HepG2 (cell line): Measurements from ENCODE around the gene FBXW5. TPM values are rescaled to one million over a fixed set of nuclear protein-coding genes. Genes with fewer than 3 reads are reported as not detected.

Experiments
- CEBPG ChIP-seq: IDR thresholded peaks from 2 replicates; pipeline ENCODE4 v1.6.1; 2016
- CENPX ChIP-seq: sonication (generic); formaldehyde crosslinking; IDR thresholded peaks from 2 replicates; pipeline ENCODE4 v1.9.0; 2021; ENCODE audit warnings: mild to moderate bottlenecking, missing genetic modification reagents, moderate library complexity
- ETV6 ChIP-seq: sonication (generic); formaldehyde crosslinking; conservative IDR thresholded peaks from 2 replicates; pipeline ENCODE4 v1.4.0; 2020; ENCODE audit warnings: missing genetic modification reagents
- GLI4 ChIP-seq: sonication (generic); formaldehyde crosslinking; IDR thresholded peaks from 2 replicates; pipeline ENCODE4 v1.5.1; 2020; ENCODE audit warnings: missing genetic modification reagents, mild to moderate bottlenecking, moderate library complexity, borderline replicate concordance
- KAT7 ChIP-seq: IDR thresholded peaks from 2 replicates; pipeline ENCODE4 v1.6.1; 2018; ENCODE audit warnings: borderline replicate concordance, missing compliant biosample characterization
- KDM1A ChIP-seq: IDR thresholded peaks from 2 replicates; pipeline ENCODE4 v1.6.1; 2016; ENCODE audit warnings: missing compliant biosample characterization
- KDM5A ChIP-seq: fragments of 200-600 bp; sonication (generic); IDR thresholded peaks from 2 replicates; pipeline ENCODE4 v1.7.0; 2018; ENCODE audit warnings: antibody characterized with exemption, mild to moderate bottlenecking, low read length, borderline replicate concordance
- MAFG ChIP-seq: sonication (generic); formaldehyde crosslinking; IDR thresholded peaks from 2 replicates; pipeline ENCODE4 v1.5.1; 2020; ENCODE audit warnings: mild to moderate bottlenecking, missing genetic modification reagents
- NCOA5 ChIP-seq: sonication (generic); formaldehyde crosslinking; IDR thresholded peaks from 2 replicates; pipeline ENCODE4 v1.4.0; 2020; ENCODE audit warnings: missing genetic modification reagents
- NFATC3 ChIP-seq: sonication (generic); formaldehyde crosslinking; IDR thresholded peaks from 2 replicates; pipeline ENCODE4 v1.5.1; 2020; ENCODE audit warnings: mild to moderate bottlenecking, missing genetic modification reagents
- NR1H2 ChIP-seq: sonication (generic); formaldehyde crosslinking; IDR thresholded peaks from 2 replicates; pipeline ENCODE4 v1.8.1; 2022; ENCODE audit warnings: low read depth, missing genetic modification reagents, borderline replicate concordance
- PAWR ChIP-seq: sonication (generic); formaldehyde crosslinking; IDR thresholded peaks from 2 replicates; pipeline ENCODE4 v1.4.0; 2020; ENCODE audit warnings: missing genetic modification reagents, mild to moderate bottlenecking, borderline replicate concordance
- PHF8 ChIP-seq: sonication (generic); formaldehyde crosslinking; IDR thresholded peaks from 2 replicates; pipeline ENCODE4 v1.5.0; 2020; ENCODE audit warnings: missing genetic modification reagents
- SMC3 ChIP-seq: IDR thresholded peaks from 2 replicates; pipeline ENCODE4 v1.6.1; 2011; ENCODE audit warnings: low read length, improper control_type of control experiment
- SRSF4 ChIP-seq: fragments of 200-400 bp; formaldehyde crosslinking; IDR thresholded peaks from one replicate; pipeline ENCODE4 v1.6.1; 2018; ENCODE audit warnings: mild to moderate bottlenecking, low read depth, low read length, moderate library complexity; ENCODE audit not compliant: poor library complexity, severe bottlenecking
- TBL1XR1 ChIP-seq: fragments of 150-350 bp; IDR thresholded peaks from 2 replicates; pipeline ENCODE4 v1.6.1; 2014; ENCODE audit warnings: borderline replicate concordance, low read length; ENCODE audit not compliant: partially characterized antibody
- TBX2 ChIP-seq: sonication (generic); formaldehyde crosslinking; IDR thresholded peaks from 2 replicates; pipeline ENCODE4 v1.5.0; 2020; ENCODE audit warnings: missing genetic modification reagents, mild to moderate bottlenecking, borderline replicate concordance
- TMF1 ChIP-seq: sonication (generic); formaldehyde crosslinking; IDR thresholded peaks from 2 replicates; pipeline ENCODE4 v1.8.1; 2022; ENCODE audit warnings: low read depth, missing genetic modification reagents
- WIZ ChIP-seq: sonication (generic); formaldehyde crosslinking; IDR thresholded peaks from 2 replicates; pipeline ENCODE4 v1.5.1; 2020; ENCODE audit warnings: mild to moderate bottlenecking, missing genetic modification reagents
- ZBTB2 ChIP-seq: sonication (generic); formaldehyde crosslinking; IDR thresholded peaks from 2 replicates; pipeline ENCODE4 v1.8.0; 2022; ENCODE audit warnings: low read depth, missing genetic modification reagents
- ZNF12 ChIP-seq: sonication (generic); formaldehyde crosslinking; IDR thresholded peaks from 2 replicates; pipeline ENCODE4 v1.5.0; 2020; ENCODE audit warnings: missing genetic modification reagents
- ZNF138 ChIP-seq: sonication (generic); formaldehyde crosslinking; IDR thresholded peaks from 2 replicates; pipeline ENCODE4 v1.5.0; 2020; ENCODE audit warnings: mild to moderate bottlenecking, low read depth, missing genetic modification reagents
- ZNF234 ChIP-seq: sonication (generic); formaldehyde crosslinking; conservative IDR thresholded peaks from 2 replicates; pipeline ENCODE4 v1.5.1; 2020; ENCODE audit warnings: mild to moderate bottlenecking, missing genetic modification reagents
- ZNF44 ChIP-seq: sonication (generic); formaldehyde crosslinking; IDR thresholded peaks from 2 replicates; pipeline ENCODE4 v1.5.1; 2020; ENCODE audit warnings: mild to moderate bottlenecking, missing genetic modification reagents
- ZNF510 ChIP-seq: sonication (generic); formaldehyde crosslinking; IDR thresholded peaks from 2 replicates; pipeline ENCODE4 v1.4.0; 2020; ENCODE audit warnings: low read depth, mild to moderate bottlenecking, missing genetic modification reagents
- ZNF577 ChIP-seq: sonication (generic); formaldehyde crosslinking; IDR thresholded peaks from 2 replicates; pipeline ENCODE4 v1.4.0; 2020; ENCODE audit warnings: mild to moderate bottlenecking, low read depth, missing genetic modification reagents, borderline replicate concordance
- ZNF598 ChIP-seq: sonication (generic); formaldehyde crosslinking; IDR thresholded peaks from 2 replicates; pipeline ENCODE4 v1.5.1; 2020; ENCODE audit warnings: mild to moderate bottlenecking, missing genetic modification reagents, borderline replicate concordance
- ZNF781 ChIP-seq: sonication (generic); formaldehyde crosslinking; IDR thresholded peaks from 2 replicates; pipeline ENCODE4 v1.5.1; 2020; ENCODE audit warnings: borderline replicate concordance, mild to moderate bottlenecking, missing genetic modification reagents; ENCODE audit errors: not compliant biosample characterization
- ZUFSP ChIP-seq: sonication (generic); formaldehyde crosslinking; IDR thresholded peaks from 2 replicates; pipeline ENCODE4 v1.9.0; 2021; ENCODE audit warnings: missing genetic modification reagents, mild to moderate bottlenecking, borderline replicate concordance
- polyA plus RNA-seq, 8 experiments: library from polyadenylated mRNA; depleted of rRNA in 3 of 8; stranded (reverse) in 7 of 8; unstranded in 1 of 8; fragments of >200 nt; fragmentation: Illumina TruSeq in 4 of 8; extraction: Trizol in 4 of 8; gene quantifications; 2 replicates each; pipeline versions ENCODE4 v1.2.1 to v1.2.3, GENCODE V29; 2011 to 2016; ENCODE audit warnings: low read depth in 4 of 8, missing spikeins in 1 of 8, mixed read lengths in 1 of 8; ENCODE audit not compliant: insufficient read depth in 1 of 8
- total RNA-seq, 5 experiments: library from RNA; depleted of rRNA; stranded (reverse); fragments of >200 nt; fragmentation: Illumina TruSeq; extraction: Trizol; gene quantifications; 2 replicates each; pipeline ENCODE4 v1.2.3, GENCODE V29; 2016; ENCODE audit warnings: low read depth in 1 of 5

FBXW5 gene
- total and polyA plus RNA-seq, 2 of the 13 experiments (the other 11 are each of a cell fraction or from before 2014, with no cell fraction given), result 52.0 to 60.4 TPM

- TF ChIP-seq SRSF4 (no peak), PHF8 (CRISPR knock-in tag) (peak; percentile 81), ZNF12 (no peak), TBX2 (CRISPR knock-in tag) (peak; percentile 88), ZBTB2 (CRISPR knock-in tag) (no peak), WIZ (peak; percentile 55; the same call in 1 of the 2 replicates), SMC3 (no peak), ZNF234 (CRISPR knock-in tag) (no peak), CENPX (CRISPR knock-in tag) (no peak), ZNF598 (CRISPR knock-in tag) (no peak), KDM5A (no peak), MAFG (CRISPR knock-in tag) (no peak), ZNF577 (CRISPR knock-in tag) (no peak), ZUFSP (CRISPR knock-in tag) (no peak), TBL1XR1 (no peak), KAT7 (no peak), ZNF138 (CRISPR knock-in tag) (no peak), GLI4 (CRISPR knock-in tag) (no peak), ZNF781 (peak; percentile 61), KDM1A (CRISPR knock-in tag) (no peak), NFATC3 (no peak), NR1H2 (CRISPR knock-in tag) (no peak), PAWR (no peak), ZNF510 (CRISPR knock-in tag) (no peak), TMF1 (CRISPR knock-in tag) (peak; percentile 43; the same call in 1 of the 2 replicates), ZNF44 (no peak), ETV6 (CRISPR knock-in tag) (0 out of 2 replicates have a peak, but pooled peaks have one; percentile 6), CEBPG (CRISPR knock-in tag) (no peak; the same call in 1 of the 2 replicates), NCOA5 (CRISPR knock-in tag) (no peak)
Measured at GRCh38 chr9:136949817-136950655, 5.5 kb upstream of the FBXW5 start (continued).
